Cardiac muscle cell (in vitro differentiated cells and primary cell): Measurements from ENCODE around the gene RIMBP2. TPM values are rescaled to one million over a fixed set of nuclear protein-coding genes. Genes with fewer than 3 reads are reported as not detected.

ENCODE experiments used
- DNase-seq, 2 donors: peaks; one replicate each; pipeline versions ENCODE4 v3.0.0 to v3.0.0-alpha.2; 2010 to 2017; ENCODE audit warnings: low read depth in 1 of 2, low spot score in 1 of 2
- H3K27ac ChIP-seq: fragments of 200-600 bp; sonication (generic); 2 replicates; pipeline ENCODE4 v1.5.1; 2016
- H3K27me3 ChIP-seq: fragments of 200-600 bp; sonication (generic); 2 replicates; pipeline ENCODE4 v1.6.0; 2016; ENCODE audit warnings: control low read depth
- H3K36me3 ChIP-seq: fragments of 200-600 bp; sonication (generic); 2 replicates; pipeline ENCODE4 v1.5.1; 2016; ENCODE audit warnings: control low read depth
- H3K4me1 ChIP-seq: fragments of 200-600 bp; sonication (generic); 2 replicates; pipeline ENCODE4 v1.8.1; 2017; ENCODE audit warnings: low read depth, mild to moderate bottlenecking, mixed run types
- H3K4me3 ChIP-seq: fragments of 200-600 bp; sonication (generic); 2 replicates; pipeline ENCODE4 v1.5.1; 2016; ENCODE audit warnings: mild to moderate bottlenecking
- H3K9me3 ChIP-seq: fragments of 200-600 bp; sonication (generic); 2 replicates; pipeline ENCODE4 v1.5.1; 2017; ENCODE audit warnings: low read depth, mild to moderate bottlenecking, control low read depth
- CTCF ChIP-seq: IDR thresholded peaks from 2 replicates; pipeline ENCODE4 v1.5.1; 2012; ENCODE audit warnings: low read depth, mild to moderate bottlenecking, low read length
- polyA plus RNA-seq: library from polyadenylated mRNA; unstranded; fragments of >200 nt; fragmentation: Nextera tagmentation; extraction: Ambion mirVana; gene quantifications from 2 replicates; pipeline ENCODE4 v1.2.1, GENCODE V29; 2016
- total RNA-seq: library from RNA; depleted of rRNA; stranded (reverse); fragments of >200 nt; gene quantifications from 2 replicates; pipeline ENCODE4 v1.2.3, GENCODE V29; 2016

The RIMBP2 gene
- total and polyA plus RNA-seq, 2 experiments from 2014 or later, result 2.6 to 10.5 TPM

GRCh38 chr12:130517588-130517987, 198.5 kb downstream of the RIMBP2 start:
- Histone ChIP-seq H3K4me1 (peaks cover 4% of the 10 kb centered on the region), H3K4me3 (no peak overlapping the region), H3K27me3 (no peaks in the 10 kb centered on the region), H3K36me3 (no peaks in the 10 kb centered on the region), H3K27ac (no peak overlapping the region), H3K9me3 (no peaks in the 10 kb centered on the region)
- no peak for DNase-seq
- TF ChIP-seq CTCF, result no peak

- no peak overlapping the region for H3K4me3 ChIP-seq
- H3K27me3 ChIP-seq, result no peaks in the 10 kb centered on the region
- H3K9me3 ChIP-seq, result no peaks in the 10 kb centered on the region
- H3K4me1 ChIP-seq, result peaks cover 4% of the 10 kb centered on the region
- TF ChIP-seq CTCF, result no peak
- DNase-seq, result no peak
- no peaks in the 10 kb centered on the region for H3K36me3 ChIP-seq
- no peak overlapping the region for H3K27ac ChIP-seq
Observed at GRCh38 chr12:130514149-130514551, 201.9 kb downstream of the RIMBP2 start.

GRCh38 chr12:130513556-130513955, 202.5 kb downstream of the RIMBP2 start:
- DNase-seq, result no peak
- Histone ChIP-seq H3K27me3 (no peaks in the 10 kb centered on the region), H3K27ac (no peak overlapping the region), H3K4me1 (peaks cover 4% of the 10 kb centered on the region), H3K9me3 (no peaks in the 10 kb centered on the region), H3K36me3 (no peaks in the 10 kb centered on the region), H3K4me3 (no peak overlapping the region)
- no peak for TF ChIP-seq CTCF

- Histone ChIP-seq H3K27me3 (no peaks in the 10 kb centered on the region), H3K36me3 (no peaks in the 10 kb centered on the region), H3K9me3 (no peaks in the 10 kb centered on the region), H3K4me3 (no peak overlapping the region), H3K4me1 (peaks cover 4% of the 10 kb centered on the region), H3K27ac (no peak overlapping the region)
- no peak for TF ChIP-seq CTCF
- no peak for DNase-seq
Observed at GRCh38 chr12:130511285-130511684, 204.8 kb downstream of the RIMBP2 start.

- Histone ChIP-seq H3K27ac (no peak overlapping the region), H3K4me3 (no peak overlapping the region), H3K36me3 (no peaks in the 10 kb centered on the region), H3K4me1 (peaks cover 4% of the 10 kb centered on the region), H3K27me3 (no peaks in the 10 kb centered on the region), H3K9me3 (no peaks in the 10 kb centered on the region)
- no peak for DNase-seq
- no peak for TF ChIP-seq CTCF
Observed at GRCh38 chr12:130509454-130509853, 206.6 kb downstream of the RIMBP2 start.

- Histone ChIP-seq H3K9me3 (no peaks in the 10 kb centered on the region), H3K4me3 (no peak overlapping the region), H3K27me3 (no peaks in the 10 kb centered on the region), H3K4me1 (no peaks in the 10 kb centered on the region), H3K27ac (no peak overlapping the region), H3K36me3 (no peaks in the 10 kb centered on the region)
- no peak for DNase-seq
- TF ChIP-seq CTCF, result no peak
Observed at GRCh38 chr12:130508847-130509246, 207.3 kb downstream of the RIMBP2 start.
